ENCODE measurements around the gene FBXO10. TPM values are rescaled to one million over a fixed set of nuclear protein-coding genes. Genes with fewer than 3 reads are reported as not detected.
A peak's percentile ranks its signal among the peaks of the same experiment; 100 is the strongest.

The FBXO10 gene
- total and polyA plus RNA-seq, 2 of the 8 experiments (the other 6 are each of a cell fraction or from before 2014, with no cell fraction given): 13.1 to 13.9 TPM

DNA sequence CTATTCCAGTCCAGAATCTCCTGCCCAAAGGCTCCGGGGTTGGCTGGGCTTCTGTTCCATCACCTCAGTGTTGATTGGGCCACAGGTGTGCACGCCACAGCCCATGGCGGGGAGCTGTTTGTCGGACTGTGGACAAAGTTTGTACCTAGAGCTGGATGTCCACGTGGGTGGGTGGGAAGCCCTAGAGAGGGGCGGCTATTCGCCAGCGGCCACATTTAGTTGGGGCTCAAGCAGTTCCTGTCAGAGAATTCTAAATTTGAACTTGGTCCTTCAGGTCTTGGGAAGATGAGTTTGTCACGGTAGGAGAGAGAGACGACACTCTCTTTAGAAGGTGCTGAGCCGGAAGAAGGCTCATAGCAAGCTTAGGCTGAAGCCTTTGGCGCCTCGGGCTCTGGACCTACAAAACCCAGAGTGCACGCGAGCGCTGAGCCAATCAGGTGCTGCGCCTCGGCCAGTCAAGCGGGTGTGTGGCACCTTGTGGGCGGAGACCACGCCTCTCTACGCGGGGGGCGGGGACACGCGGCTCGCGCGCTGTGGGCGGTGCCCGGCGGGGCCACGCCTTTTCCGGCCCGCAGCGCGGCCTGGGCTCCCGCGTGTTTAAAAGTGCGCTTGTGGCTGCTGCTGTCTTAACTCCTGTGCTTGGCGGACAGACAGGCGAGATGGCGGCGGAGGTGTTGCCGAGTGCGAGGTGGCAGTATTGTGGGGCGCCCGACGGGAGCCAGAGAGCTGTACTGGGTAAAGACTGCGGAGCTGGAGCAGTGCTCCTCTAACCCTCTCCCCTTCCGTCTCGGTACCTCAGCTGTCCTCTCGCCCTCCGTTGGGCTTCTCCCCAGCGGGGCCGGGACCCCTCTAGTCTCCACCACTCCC, 90.6 kb downstream of the FBXO10 start, which contains the start of gene POLR1E (continued):
- TF ChIP-seq EGR1 (IDR thresholded peaks at IDR 0.05; ENCODE audit: borderline replicate concordance, low read depth, low read length): peak; percentile 45; the same call in 1 of the 2 replicates
- TF ChIP-seq NANOG (IDR thresholded peaks at IDR 0.05; ENCODE audit: insufficient read depth, low read depth, low read length, poor library complexity, severe bottlenecking): no peak
- TF ChIP-seq POLR2AphosphoS5 (IDR thresholded peaks at IDR 0.05; ENCODE audit: low read depth, low read length): peak; percentile 76
- no peak for TF ChIP-seq NRF1 (IDR thresholded peaks at IDR 0.05; ENCODE audit: low read depth, low read length)
- TF ChIP-seq SIN3A (conservative IDR thresholded peaks at IDR 0.05 in 1 of 2, IDR thresholded peaks at IDR 0.05 in 1 of 2; ENCODE audit: low read depth in 1 of 2, low read length in 2 of 2): peak in 1 of 2 experiments; percentile 89; a peak in 2 of 4 replicates
- TF ChIP-seq SP1 (IDR thresholded peaks at IDR 0.05; ENCODE audit: low read depth, low read length): peak; percentile 79; the same call in 1 of the 2 replicates
- no peak for TF ChIP-seq HDAC6 (IDR thresholded peaks at IDR 0.05; ENCODE audit: low read depth, low read length)
- TF ChIP-seq, protein P1, sequence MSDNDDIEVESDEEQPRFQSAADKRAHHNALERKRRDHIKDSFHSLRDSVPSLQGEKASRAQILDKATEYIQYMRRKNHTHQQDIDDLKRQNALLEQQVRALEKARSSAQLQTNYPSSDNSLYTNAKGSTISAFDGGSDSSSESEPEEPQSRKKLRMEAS (IDR thresholded peaks at IDR 0.05): peak; percentile 77
- peak; percentile 66 for TF ChIP-seq PHF8 (conservative IDR thresholded peaks at IDR 0.05; ENCODE audit: low read depth, low read length)
- TF ChIP-seq KDM4A (IDR thresholded peaks at IDR 0.05; ENCODE audit: low read depth, low read length, severe bottlenecking): peak; percentile 73
- peak; percentile 68; the same call in 1 of the 2 replicates for TF ChIP-seq FOSL1 (IDR thresholded peaks at IDR 0.05; ENCODE audit: insufficient read depth, low read depth, low read length)
- TF ChIP-seq, protein P2, sequence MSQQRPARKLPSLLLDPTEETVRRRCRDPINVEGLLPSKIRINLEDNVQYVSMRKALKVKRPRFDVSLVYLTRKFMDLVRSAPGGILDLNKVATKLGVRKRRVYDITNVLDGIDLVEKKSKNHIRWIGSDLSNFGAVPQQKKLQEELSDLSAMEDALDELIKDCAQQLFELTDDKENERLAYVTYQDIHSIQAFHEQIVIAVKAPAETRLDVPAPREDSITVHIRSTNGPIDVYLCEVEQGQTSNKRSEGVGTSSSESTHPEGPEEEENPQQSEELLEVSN (IDR thresholded peaks at IDR 0.05): peak; percentile 78
- TF ChIP-seq POLR2A (IDR thresholded peaks at IDR 0.05; ENCODE audit: control extremely low read depth in 1 of 2, low read depth in 2 of 2, low read length in 2 of 2): peak; percentile 59 to 89
- no peak for TF ChIP-seq MAFK (IDR thresholded peaks at IDR 0.05; ENCODE audit: low read depth, low read length)
- TF ChIP-seq BACH1 (IDR thresholded peaks at IDR 0.05; ENCODE audit: low read length): no peak
- peak in 1 of 2 experiments; percentile 29; a peak in 1 of 4 replicates for TF ChIP-seq HDAC2 (IDR thresholded peaks at IDR 0.05; ENCODE audit: borderline replicate concordance in 1 of 2, low read depth in 2 of 2, low read length in 2 of 2)
- TF ChIP-seq, protein P3, sequence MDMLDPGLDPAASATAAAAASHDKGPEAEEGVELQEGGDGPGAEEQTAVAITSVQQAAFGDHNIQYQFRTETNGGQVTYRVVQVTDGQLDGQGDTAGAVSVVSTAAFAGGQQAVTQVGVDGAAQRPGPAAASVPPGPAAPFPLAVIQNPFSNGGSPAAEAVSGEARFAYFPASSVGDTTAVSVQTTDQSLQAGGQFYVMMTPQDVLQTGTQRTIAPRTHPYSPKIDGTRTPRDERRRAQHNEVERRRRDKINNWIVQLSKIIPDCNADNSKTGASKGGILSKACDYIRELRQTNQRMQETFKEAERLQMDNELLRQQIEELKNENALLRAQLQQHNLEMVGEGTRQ (IDR thresholded peaks at IDR 0.05; ENCODE audit: low read length): 0 out of 2 replicates have a peak, but pooled peaks have one; percentile 21
